Endothelial cell of hepatic sinusoid (primary cell): ENCODE results near the gene TBXA2R.

Experiments
- in situ Hi-C: cut with HindIII; loops from 2 replicates; pipeline ENCODE4 v1.10.0; 2017; ENCODE audit warnings: low sequenced_read_pairs

Gene TBXA2R

DNA sequence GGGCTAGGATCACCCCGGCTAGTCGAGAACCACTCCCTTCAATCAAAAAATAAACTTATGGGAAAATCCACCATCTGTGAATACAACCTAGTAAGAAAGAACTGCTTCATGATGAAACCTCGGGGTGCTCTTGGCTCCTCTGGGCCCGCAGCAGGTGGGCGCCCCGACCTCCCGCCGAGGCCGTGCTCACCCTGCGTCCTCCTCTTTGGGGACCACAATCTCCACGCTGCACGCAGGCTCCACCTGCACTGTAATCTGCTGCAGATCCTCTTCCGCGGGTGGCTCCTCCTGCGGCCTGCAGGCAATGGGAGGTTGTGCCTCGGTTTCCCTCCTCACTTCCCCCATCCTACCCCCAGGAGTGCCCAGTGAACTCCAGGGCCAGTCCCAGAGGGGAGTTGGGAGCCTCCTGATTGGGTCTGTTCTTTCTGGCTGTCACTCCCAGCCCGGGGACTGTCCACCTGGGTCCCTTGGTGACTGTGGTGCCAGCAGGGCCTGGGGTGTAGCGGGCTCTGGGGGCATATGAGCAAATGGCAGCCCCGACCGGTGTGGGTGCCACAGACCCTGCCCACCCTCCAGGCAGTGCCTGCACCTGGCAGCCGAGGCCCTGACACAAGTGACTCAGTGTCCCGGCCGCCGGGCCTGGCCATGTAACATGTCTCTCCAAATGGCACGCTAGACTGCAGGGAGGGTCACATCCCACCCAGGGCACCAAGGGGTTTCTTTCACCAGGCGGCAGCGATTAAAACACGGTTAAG lies 35.0 kb upstream of the TBXA2R start:
- in situ Hi-C loops = no loop called here

DNA sequence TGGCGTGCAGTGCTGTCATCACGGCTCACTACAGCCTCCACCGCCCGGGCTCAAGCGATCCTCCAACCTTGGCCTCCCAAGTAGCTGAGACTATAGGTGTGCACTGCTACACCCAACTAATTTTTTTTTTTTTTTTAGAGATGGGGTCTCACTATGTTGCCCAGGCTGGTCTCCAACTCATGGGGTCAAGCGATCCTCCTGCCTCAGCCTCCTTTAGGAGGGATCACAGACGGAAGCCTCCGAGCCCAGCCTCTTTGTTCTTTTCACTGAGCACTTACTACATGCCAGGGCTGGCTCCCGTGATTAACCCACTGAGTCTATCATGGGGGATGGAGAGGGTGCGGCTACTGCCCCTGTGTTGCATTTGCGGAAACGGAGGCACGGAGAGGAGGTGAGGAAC lies 32.8 kb upstream of the TBXA2R start:
- in situ Hi-C loops = no loop called here

DNA sequence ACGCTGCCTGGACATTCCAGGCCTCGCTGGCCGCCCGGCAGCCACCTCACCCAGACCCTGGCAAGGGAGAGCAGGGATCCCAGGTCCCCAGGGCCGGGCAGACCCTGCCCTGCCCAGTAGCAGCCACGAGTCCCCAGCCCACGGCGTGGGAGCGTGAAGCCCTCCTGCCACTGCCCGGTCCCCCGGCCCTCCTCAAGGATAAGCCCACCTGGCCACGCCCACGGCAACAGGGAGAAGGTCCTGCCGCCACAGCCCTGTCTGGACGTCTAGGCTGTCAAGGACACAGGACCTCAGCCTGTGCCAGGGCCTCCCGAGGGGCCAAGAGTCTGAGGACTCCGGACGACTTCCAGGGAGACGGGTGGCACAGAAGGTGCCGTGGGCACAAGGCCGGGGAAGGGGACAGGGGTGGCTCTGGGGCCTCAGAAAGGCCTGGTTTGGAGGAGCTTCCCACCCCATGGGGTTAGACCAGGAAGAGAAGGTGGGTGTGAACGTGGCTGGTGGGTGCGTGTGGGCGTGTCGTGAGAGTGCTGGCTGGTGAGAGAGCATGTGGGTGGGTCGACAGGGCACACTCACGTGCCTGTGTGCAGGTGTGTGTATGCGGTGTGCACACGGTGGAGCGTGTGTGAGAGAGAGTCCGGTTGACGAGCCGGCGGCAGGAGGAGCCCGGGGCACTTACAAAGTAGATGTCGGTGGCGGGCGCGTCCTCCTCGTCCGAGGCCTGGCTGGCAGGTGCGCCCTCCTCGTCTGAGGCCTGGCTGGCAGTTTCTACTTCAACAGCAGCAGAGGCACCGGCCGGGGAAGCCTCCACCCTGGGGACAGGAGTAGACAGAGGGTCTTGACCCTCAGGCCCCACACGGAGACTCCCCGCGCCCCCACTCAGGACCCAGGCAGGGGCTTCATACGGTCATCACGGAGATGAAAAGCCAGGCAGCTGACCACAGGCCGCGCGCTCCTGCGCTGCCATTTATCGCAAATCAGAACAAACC lies 31.8 kb upstream of the TBXA2R start:
- in situ Hi-C loops = no loop called here

DNA sequence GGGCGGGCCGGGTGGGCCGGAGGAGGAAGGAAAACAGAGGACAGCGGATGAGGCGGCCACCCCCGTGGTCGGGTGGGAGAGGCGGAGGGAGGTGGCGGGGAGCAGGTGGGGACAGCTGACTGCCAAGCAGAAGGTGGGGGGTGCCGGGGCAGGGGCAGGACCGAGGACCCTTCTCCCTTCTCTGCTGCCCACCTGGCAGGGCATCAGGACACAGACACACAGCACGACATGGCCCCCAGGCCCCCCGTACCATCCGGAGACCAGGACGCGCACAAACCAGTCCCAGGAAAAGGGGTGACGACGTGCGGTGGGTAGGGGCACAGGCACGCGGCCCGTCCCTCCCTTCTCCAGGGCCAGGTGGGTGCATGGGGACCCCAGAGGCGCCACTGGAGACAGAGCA lies 30.9 kb upstream of the TBXA2R start:
- in situ Hi-C loops = no loop called here

DNA sequence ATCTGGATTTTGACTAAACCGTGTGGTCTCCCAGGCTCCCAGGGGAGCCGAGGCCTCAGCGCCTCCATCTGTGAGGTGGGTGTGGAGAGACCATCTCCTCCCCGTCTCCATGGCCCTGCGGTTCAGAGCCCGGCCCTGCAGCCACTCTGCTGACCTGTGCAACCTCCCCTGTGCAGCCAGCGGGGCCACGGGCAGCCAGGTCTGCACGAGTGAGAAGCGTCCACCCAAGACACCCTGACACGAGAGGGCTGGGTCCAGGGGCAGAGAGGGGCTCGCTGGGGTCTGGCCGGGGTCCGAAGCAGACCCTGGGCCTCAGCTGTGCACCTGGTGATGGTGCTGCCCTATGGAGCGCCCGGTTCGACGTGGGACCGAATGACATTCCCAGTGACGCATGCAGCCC lies 30.3 kb upstream of the TBXA2R start:
- in situ Hi-C loops = no loop called here

DNA sequence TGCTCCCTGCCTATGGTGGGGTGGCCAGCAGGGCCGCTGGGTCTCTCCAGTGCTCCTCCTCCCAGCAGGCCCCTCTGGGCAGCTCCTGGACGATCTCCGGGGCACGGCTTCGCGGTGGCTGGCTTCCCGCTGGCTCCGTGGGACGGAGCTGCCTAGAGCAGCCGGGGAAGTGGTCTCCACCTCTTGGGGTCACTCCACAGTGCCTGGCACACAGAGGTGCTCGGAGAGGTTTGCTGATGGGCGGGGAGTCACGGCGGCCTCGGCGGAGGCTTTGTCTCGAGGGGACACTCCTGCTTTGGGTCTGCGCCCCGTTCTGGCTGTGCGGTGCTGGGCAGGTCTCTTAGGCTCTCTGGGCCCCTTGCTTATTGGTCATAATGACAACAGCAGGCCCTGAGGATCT lies 29.8 kb upstream of the TBXA2R start:
- in situ Hi-C loops = no loop called here

DNA sequence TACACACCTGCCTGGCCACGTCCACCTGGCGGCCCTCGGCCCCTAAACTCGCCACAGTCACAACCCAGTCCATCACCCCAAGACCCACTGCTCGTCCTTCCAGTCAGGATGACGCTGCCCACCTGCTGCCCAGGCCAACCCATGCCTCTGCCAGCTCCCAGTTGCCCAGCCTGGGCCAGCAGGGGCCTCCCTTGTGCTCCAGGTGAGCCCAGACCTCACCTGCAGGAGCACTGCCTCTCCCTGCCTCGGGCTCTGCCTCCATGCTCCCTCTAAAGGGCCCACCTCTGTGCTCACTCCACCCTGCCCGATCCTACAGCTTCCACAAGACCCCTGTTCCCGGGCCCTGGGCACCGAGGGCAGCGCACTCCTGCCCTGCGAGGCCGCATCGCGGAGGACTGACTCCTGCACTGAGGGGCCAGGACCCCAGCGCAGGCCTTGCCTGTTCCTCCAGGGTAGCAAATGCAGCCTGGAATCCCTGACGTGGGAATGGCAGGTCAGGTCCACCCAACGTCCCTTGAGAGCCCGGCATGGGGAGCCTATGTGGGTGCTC lies 27.9 kb upstream of the TBXA2R start:
- in situ Hi-C loops = no loop called here

DNA sequence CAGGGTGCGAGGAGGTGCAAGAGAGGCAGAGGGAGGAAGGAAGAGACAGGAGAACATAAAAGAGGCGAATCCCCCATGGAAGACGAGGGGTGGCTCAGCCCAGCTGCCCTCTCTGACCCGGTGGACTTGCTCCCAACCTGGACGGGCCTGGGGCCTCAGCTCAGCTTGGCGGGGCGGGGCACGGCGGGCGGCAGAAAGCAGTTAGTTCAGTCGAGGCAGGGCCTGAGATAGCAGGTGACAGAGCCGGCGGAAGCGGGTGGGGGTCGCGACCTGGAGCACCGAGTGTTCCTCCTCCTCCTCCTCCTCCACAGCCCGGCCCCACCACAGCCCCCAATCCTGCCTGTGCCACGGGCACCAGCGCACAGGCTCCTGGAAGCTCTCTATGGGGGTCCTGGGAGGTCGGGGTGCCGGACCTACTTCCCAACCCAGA lies 26.9 kb upstream of the TBXA2R start:
- in situ Hi-C loops = no loop called here

DNA sequence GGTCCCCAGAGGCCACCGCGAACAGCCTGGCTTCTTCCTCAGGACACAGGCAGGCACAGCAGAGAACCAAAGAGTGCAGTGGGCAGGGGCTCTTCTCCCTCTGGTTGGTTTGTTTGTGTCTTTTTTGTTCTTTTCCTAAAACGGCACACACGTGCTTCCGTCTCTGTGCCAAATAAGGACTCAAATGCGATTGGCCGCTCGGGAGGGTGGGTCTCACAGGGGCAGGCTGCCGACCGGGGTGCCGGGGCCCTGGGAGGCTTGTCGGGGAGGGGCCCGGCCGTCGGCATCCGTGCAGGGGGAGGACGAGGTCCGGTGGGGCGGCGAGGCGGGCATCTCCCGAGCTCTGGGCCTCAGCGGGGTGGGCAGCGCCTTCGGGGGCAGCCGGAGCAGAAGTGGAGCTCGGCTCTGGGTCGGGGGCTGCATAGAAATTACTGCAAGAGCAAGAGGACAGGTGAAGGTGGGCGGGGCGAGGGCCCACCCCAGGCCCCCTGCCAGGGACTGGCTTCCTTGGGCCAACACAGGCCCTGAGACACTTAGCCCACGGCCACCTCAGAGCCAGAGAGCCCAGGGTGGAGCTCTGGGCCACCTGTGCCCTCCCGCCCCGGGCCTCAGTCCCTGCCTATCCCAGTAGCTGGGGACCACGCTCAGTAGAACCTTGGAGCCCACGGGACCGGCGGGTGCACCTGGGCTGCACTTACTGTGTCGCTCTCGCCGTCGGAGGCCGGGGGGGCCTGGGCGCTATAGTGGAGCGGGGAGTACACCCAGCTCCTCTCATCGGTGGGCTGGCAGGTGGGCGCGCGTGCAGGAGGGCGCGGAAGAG lies 26.3 kb upstream of the TBXA2R start:
- in situ Hi-C loops = no loop called here

DNA sequence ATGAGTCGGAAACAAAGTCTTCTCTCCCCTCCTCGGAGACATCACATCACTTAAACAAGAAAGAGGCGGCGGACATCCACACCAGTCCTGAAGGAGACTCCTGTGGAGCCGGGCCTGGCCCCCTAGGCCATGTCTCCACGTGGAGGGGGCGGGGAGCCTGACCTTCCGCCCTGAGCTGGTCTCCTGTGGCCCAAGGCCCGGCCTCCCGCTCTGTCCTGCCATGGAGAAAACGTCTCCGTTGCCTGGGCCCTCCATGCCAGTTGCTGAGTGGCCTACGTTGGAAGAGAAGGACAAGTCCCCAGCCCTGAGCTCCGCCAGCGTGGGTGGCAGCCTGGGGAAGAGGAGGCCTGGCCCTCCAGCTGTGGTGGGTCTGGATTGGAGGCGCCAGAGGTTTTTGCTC lies 25.4 kb upstream of the TBXA2R start:
- in situ Hi-C loops = no loop called here

DNA sequence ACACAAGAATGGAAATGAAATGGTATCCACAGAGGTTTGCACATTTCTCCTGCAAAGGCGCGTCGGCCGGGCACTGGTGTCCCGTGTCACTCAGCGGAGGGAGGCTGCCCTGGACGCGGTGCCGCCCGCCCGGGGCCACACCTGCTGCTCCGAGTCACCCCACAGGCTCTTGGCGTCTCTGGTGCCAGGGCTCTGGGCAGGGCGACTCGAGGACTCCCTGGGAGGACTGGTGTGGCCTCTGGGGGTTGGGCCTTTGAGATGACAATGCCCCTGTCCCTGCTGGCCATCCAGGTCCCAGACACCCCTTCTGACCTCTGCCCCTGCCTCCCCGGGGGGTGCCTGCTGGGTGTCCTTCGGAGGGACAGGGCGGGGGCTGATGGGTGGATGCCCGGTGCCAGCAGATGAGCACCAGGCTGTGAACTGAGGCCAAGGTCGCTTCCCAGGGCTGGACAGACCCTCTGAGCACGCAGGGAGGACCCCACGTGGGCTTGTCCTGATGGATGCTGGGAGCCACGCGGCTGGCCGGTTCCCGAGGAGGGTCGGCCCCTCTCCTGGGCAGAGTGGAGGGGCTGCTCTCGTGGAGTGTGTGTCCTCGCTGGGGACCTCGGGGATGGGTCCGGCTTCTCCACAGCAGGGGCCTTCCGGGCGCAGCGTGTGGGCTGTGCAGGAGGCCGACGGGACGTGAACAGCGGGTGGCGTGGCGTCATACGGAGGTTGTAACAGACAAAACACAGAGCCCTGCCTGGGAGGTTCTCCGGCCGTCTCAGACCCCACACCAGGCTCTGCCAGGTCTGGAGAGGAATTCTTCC lies 24.6 kb upstream of the TBXA2R start:
- in situ Hi-C loops = no loop called here

DNA sequence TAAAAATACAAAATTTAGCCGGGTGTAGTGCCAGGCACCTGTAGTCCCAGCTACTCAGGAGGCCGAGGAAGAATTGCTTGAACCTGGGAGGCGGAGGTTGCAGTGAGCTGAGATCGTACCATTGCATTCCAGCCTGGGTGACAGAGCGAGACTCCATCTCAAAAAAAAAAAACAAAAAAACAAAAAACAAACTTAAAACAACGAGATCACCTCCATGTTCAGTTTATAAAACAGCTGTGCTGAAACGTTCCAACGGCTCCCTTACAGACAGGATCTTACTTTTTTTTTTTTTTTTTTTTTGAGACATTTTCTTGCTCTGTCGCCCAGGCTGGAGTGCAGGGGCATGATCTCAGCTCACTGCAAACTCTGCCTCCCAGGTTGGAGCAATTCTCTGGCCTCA lies 22.1 kb upstream of the TBXA2R start:
- in situ Hi-C loops = loop anchor here (5.0 kb wide), 1 partner anchor 91 kb away; the partner anchor contains the start of gene TEKTIP1

DNA sequence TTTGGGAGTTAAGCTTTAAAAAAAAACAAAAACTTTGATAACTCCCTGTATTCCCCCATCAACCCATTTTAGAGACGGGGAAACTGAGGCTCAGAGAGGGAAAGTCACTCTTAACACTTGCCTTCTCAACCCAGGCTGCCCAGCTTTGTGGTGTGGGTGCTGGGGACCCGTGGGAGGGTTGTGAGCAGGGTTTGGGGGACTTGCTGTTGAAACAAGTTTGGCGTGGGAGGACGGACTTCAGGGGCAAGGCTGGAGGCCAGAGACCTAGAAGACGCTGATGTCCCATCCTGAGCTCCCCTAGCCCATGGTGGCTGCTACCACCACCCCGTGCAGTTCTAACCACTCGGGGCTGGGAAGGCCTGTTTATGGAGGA lies 20.7 kb upstream of the TBXA2R start:
- in situ Hi-C loops = loop anchor here (5.0 kb wide), 1 partner anchor 90 kb away; the partner anchor contains the start of gene TEKTIP1

DNA sequence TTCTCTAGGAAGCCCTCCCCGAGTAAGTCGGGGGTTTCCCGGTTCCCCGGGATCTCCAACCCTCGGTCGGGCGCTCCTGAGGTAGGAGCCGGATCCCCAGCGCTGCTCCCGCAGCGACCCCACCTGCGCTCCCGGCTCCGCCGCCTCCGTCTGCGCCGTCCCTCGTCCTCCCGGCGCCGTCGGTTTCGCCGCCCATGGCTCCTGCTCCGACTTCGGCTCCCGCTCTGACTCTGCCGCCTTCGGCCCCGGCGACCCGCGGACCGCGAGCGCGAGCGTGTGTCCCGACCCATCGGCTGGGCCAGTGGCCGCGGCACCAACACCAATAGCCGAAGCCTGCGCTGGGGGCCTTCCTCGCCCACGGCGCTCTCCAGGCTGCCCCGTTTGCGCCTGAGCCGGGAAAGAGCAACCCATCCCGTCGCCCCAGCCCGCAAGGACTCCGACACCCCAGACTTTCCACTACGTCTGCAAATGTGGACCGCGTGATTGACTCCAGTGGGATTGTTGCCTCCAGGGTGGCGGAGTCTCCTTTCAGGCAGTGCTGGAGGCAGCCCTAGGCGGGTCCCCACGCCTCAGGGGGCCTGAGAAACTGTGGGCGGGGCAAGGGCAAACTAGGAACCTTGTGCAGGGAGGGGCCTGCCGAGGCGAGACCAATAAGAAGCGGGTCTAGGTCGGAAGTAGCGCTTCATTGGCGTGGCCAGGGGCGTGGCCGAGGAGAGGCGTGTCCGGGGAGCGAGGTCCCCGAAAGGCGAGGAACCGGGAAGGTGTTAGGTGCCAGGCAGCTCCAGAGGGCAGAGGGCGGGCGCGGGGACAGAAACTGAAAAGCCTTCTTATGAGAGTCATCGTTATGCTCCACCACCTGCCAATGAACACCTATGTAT lies 20.0 kb upstream of the TBXA2R start, which contains the start of gene CACTIN:
Gene CACTIN, minus strand, starts transcription at position 318 of the 878 bp plus-strand sequence. Its CDS starts 28 bp downstream, at position 290.
- in situ Hi-C loops = loop anchor here (5.0 kb wide), 1 partner anchor 89 kb away; the partner anchor contains the start of gene TEKTIP1

DNA sequence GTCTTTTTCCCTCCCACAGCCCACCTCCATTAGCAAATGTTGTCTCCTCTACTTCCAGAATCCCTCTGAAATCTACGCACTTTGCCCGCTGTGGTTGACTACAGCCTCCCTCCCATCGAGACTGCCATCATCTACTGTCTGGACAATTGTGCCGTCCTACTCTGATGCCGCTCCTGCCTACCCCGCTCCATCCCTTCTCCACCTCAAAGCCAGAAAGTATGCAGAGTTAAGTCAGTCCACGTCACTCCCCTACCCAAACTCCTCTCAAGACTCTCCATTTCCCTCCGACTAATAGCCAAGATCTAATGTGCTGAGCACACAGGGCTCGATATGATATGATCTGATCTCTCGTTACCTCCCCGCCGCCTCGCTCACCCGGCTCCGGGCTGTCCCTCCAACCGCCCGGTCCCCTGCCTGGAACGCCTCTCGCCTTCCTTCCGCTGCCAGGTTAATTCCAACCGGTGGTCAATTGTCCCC lies 19.4 kb upstream of the TBXA2R start:
- in situ Hi-C loops = loop anchor here (5.0 kb wide), 1 partner anchor 89 kb away; the partner anchor contains the start of gene TEKTIP1

DNA sequence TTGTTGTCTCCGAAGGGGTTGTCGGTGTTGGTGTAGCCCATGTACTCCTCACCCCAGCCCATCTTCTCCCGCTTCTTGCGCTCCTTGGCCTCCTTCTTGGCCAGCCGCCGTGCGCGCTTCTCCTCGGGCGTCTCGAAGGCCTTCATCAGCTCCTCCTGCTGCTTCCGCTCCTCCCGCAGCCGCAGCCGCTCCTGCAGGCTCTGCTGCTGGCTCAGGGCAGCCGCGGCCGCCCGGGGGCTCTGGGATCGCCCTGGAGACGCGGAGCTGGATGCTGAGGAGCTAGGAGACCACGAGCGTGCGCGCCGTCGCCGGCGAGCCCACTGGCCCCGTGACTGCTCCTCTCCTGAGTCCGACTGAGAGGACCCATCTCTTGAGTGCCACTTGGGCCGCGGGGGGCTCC lies 17.0 kb upstream of the TBXA2R start:
- in situ Hi-C loops = loop anchor here (5.0 kb wide), 1 partner anchor 46 kb away; no protein-coding TSS in a partner anchor

DNA sequence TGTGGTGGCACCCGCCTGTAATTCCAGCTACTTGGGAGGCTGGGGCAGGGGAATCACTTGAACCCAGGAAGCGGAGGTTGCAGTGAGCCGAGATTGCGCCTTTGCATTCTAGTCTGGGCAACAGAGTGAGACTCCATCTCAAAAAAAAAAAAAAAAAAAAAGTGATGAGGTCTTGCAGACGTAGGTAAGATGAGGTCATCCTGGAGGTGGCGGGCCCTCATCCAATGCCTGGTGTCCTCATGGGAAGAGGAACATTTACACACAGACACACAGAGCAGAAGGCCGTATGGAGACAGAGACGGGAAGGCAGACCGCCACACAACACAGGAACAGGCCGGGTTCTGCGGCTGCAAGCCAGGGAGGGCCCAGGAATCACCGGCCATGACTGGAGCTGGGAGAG lies 15.5 kb upstream of the TBXA2R start:
- in situ Hi-C loops = loop anchor here (5.0 kb wide), 1 partner anchor 45 kb away; no protein-coding TSS in a partner anchor

DNA sequence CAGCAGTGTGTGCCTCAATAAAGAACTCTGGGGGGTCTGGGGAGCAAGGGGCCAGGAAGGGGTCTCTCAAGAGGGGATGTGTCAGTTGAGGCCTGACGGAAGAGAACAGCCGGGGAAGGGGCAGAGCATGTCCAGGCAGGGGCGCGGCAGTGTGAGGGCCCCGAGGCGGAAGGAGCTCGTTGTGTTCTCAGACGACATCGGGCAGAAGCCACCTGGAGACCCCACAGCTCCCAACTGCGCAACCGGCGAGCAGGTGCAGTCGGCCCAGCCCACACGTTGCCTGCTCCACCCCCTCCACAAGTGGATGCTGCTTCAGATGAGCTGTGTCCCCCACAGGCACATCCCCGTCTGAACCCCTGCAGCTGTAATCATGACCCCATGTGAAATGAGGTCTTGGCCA lies 15.0 kb upstream of the TBXA2R start:
- in situ Hi-C loops = loop anchor here (5.0 kb wide), 1 partner anchor 44 kb away; no protein-coding TSS in a partner anchor
